HFFc6 (cell line): ENCODE results near the gene SCN5A. TPM values are rescaled to one million over a fixed set of nuclear protein-coding genes. Genes with fewer than 3 reads are reported as not detected.
A peak's percentile ranks its signal among the peaks of the same experiment; 100 is the strongest.

Source experiments
- DNase-seq: peaks from one replicate; pipeline ENCODE4 v3.0.0-alpha.2; 2018
- H3K27ac Mint-ChIP-seq: 2 replicates; pipeline ENCODE4 v1.8.0; 2020; ENCODE audit warnings: mild to moderate bottlenecking, mixed read lengths
- H3K27me3 Mint-ChIP-seq: 2 replicates; pipeline ENCODE4 v1.8.0; 2021; ENCODE audit warnings: mild to moderate bottlenecking, moderate library complexity, mixed read lengths; ENCODE audit not compliant: insufficient read depth
- H3K36me3 Mint-ChIP-seq: 2 replicates; pipeline ENCODE4 v1.8.0; 2021; ENCODE audit warnings: low read depth, mixed read lengths
- H3K4me1 Mint-ChIP-seq: 2 replicates; pipeline ENCODE4 v1.8.0; 2020; ENCODE audit warnings: low read depth, mixed read lengths
- H3K4me3 Mint-ChIP-seq: 2 replicates; pipeline ENCODE4 v1.8.0; 2020; ENCODE audit warnings: mild to moderate bottlenecking, moderate library complexity, mixed read lengths
- H3K9me3 Mint-ChIP-seq: 2 replicates; pipeline ENCODE4 v1.8.0; 2020; ENCODE audit warnings: mild to moderate bottlenecking, mixed read lengths
- CTCF ChIP-seq: fragments of 200-600 bp; sonication (generic); IDR thresholded peaks from 2 replicates; pipeline ENCODE4 v1.5.0; 2021; ENCODE audit warnings: antibody characterized with exemption, mild to moderate bottlenecking
- total RNA-seq, 6 experiments: library from RNA; stranded (reverse); fragmentation: NEBNext Ultra II Directional; extraction: Animal tissue kit (Norgen Biotek cat#: 25700); gene quantifications; 2 replicates in 1 of 6; 3 replicates in 5 of 6; pipeline ENCODE4 v1.2.3, GENCODE V29; 2021

SCN5A gene
- total RNA-seq, 6 experiments from 2014 or later = 0.05 to 0.46 (median 0.28) TPM; not detected in 3

DNA sequence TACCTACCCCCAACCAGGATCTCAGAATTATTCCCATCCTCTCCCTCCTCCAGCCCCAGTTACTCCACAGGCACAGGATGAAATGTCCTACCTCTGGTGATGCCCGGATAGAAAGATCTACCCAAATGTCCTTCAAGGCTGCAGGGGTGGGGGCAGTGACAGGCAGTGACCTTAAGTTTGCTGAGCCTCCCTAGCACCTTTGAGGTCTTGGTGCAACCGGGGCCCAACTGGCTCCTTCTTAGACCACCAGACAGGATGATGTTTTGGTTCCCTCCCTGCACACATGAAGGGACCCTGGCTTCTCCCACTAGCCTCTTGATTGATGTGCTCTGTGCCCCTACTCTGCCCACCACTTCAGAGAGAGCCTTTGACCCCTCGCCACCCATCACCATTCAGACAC lies 117.0 kb downstream of the SCN5A start:
- DNase-seq = no peak
- Mint-ChIP-seq H3K4me1 (no peaks in the 10 kb centered on the region), H3K9me3 (no peaks in the 10 kb centered on the region), H3K27ac (no peak overlapping the region), H3K4me3 (no peak overlapping the region), H3K36me3 (peaks cover 27% of the 10 kb centered on the region), H3K27me3 (no peaks in the 10 kb centered on the region)
- TF ChIP-seq CTCF = no peak

DNA sequence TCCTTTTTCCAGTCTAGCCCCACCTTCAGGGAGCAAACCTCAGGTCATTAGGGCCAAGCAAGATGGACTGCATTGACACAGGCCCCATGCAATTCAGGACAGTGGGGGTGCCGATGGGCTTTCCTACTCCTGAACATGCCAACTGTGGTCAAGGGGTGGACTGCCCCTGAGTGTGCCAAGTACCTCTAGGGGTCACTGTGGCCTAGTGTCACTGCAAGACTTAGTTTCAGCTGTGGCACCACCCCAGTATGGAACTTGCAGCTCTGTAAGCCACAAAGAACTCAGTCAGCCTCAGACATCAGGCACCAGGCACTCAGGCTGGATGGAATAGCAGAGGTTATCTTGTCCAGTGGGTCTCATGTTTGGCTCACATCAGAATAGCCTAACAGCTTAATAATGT lies 121.0 kb downstream of the SCN5A start:
- TF ChIP-seq CTCF = peak; percentile 35; the same call in 1 of the 2 replicates
- no peak overlapping the region for H3K27ac Mint-ChIP-seq
- peaks cover 33% of the 10 kb centered on the region for H3K36me3 Mint-ChIP-seq
- no peak overlapping the region for H3K4me3 Mint-ChIP-seq
- H3K9me3 Mint-ChIP-seq = no peaks in the 10 kb centered on the region
- no peak for DNase-seq
- H3K27me3 Mint-ChIP-seq = no peaks in the 10 kb centered on the region
- H3K4me1 Mint-ChIP-seq = peaks cover 17% of the 10 kb centered on the region

GRCh38 chr3:38526792-38527191 lies 122.7 kb downstream of the SCN5A start:
- Mint-ChIP-seq H3K4me1 (peaks cover 17% of the 10 kb centered on the region), H3K9me3 (no peaks in the 10 kb centered on the region), H3K27me3 (no peaks in the 10 kb centered on the region), H3K36me3 (peaks cover 34% of the 10 kb centered on the region), H3K4me3 (no peak overlapping the region), H3K27ac (no peak overlapping the region)
- TF ChIP-seq CTCF = no peak
- no peak for DNase-seq

GRCh38 chr3:38524141-38524739 lies 125.2 kb downstream of the SCN5A start:
- Mint-ChIP-seq H3K27me3 (no peaks in the 10 kb centered on the region), H3K9me3 (no peaks in the 10 kb centered on the region), H3K4me3 (peak overlapping the region; percentile 26; the same call in 1 of the 2 replicates), H3K27ac (peak overlapping the region; percentile 61), H3K36me3 (peaks cover 20% of the 10 kb centered on the region), H3K4me1 (peaks cover 32% of the 10 kb centered on the region)
- DNase-seq = peak; percentile 39
- no peak for TF ChIP-seq CTCF

GRCh38 chr3:38522002-38522401 lies 127.5 kb downstream of the SCN5A start:
- H3K4me3 Mint-ChIP-seq = no peak overlapping the region
- no peak for TF ChIP-seq CTCF
- no peaks in the 10 kb centered on the region for H3K27me3 Mint-ChIP-seq
- H3K27ac Mint-ChIP-seq = no peak overlapping the region
- no peak for DNase-seq
- peaks cover 52% of the 10 kb centered on the region for H3K4me1 Mint-ChIP-seq
- H3K36me3 Mint-ChIP-seq = peaks cover 25% of the 10 kb centered on the region
- no peaks in the 10 kb centered on the region for H3K9me3 Mint-ChIP-seq
